CD8-positive, alpha-beta memory T cell (primary cell): Measurements from ENCODE around the gene HDAC6. TPM values are rescaled to one million over a fixed set of nuclear protein-coding genes. Genes with fewer than 3 reads are reported as not detected.
"Not testable (repeated sequence)": the region's sequence is repeated elsewhere in the genome, so short reads cannot be mapped to it uniquely, and the experiment has no call there.

Experiments used
- CTCF ChIA-PET: fragments of 350-600 bp; sonication (Branson Sonifier 250); formaldehyde crosslinking; loops from one replicate; lab custom pipeline; 2021; ENCODE audit warnings: antibody characterized with exemption; lab: Charles Lee
- POLR2A ChIA-PET: fragments of 350-600 bp; sonication (Branson Sonifier 250); formaldehyde crosslinking; loops from one replicate; lab custom pipeline; 2021; ENCODE audit warnings: antibody characterized with exemption; lab: Charles Lee
- DNase-seq, 5 donors: peaks; one replicate each; pipeline versions ENCODE4 v3.0.0 to v3.0.0-alpha.2; 2020 to 2022; ENCODE audit warnings: mixed read lengths in 1 of 5
- H3K27ac ChIP-seq: one replicate; pipeline ENCODE4 v1.7.0; 2013; ENCODE audit warnings: low read depth, mild to moderate bottlenecking, low read length, moderate library complexity
- H3K27me3 ChIP-seq: 2 replicates; pipeline ENCODE4 v1.7.0; 2013; ENCODE audit warnings: low read length, mild to moderate bottlenecking; ENCODE audit not compliant: insufficient read depth, poor library complexity, severe bottlenecking
- H3K36me3 ChIP-seq: 2 replicates; pipeline ENCODE4 v1.7.0; 2013; ENCODE audit warnings: mild to moderate bottlenecking, low read length, moderate library complexity; ENCODE audit not compliant: insufficient read depth
- H3K4me1 ChIP-seq: 2 replicates; pipeline ENCODE4 v1.7.0; 2013; ENCODE audit warnings: mild to moderate bottlenecking, low read length, moderate library complexity; ENCODE audit not compliant: insufficient read depth
- H3K4me3 ChIP-seq: 2 replicates; pipeline ENCODE4 v1.7.0; 2013; ENCODE audit warnings: mild to moderate bottlenecking, low read length
- H3K9me3 ChIP-seq: 2 replicates; pipeline ENCODE4 v1.7.0; 2013; ENCODE audit warnings: mild to moderate bottlenecking, low read length
- H3K27ac Mint-ChIP-seq, 8 donors: one replicate each; pipeline ENCODE4 v1.8.0; 2020 to 2021; ENCODE audit warnings: mixed read lengths in 8 of 8, mild to moderate bottlenecking in 6 of 8, inconsistent platforms in 3 of 8, moderate library complexity in 3 of 8
- H3K27me3 Mint-ChIP-seq, 2 donors: one replicate each; pipeline ENCODE4 v1.8.0; 2020 to 2021; ENCODE audit warnings: mixed read lengths in 2 of 2, mild to moderate bottlenecking in 1 of 2, moderate library complexity in 1 of 2
- H3K36me3 Mint-ChIP-seq, 3 donors: one replicate each; pipeline ENCODE4 v1.8.0; 2020 to 2021; ENCODE audit warnings: mixed read lengths in 3 of 3, inconsistent platforms in 1 of 3, mild to moderate bottlenecking in 1 of 3
- H3K4me1 Mint-ChIP-seq, 3 donors: one replicate each; pipeline ENCODE4 v1.8.0; 2020 to 2021; ENCODE audit warnings: mixed read lengths in 3 of 3, inconsistent platforms in 1 of 3, mild to moderate bottlenecking in 1 of 3
- H3K4me3 Mint-ChIP-seq, 7 donors: one replicate each; pipeline ENCODE4 v1.8.0; 2020 to 2021; ENCODE audit warnings: mixed read lengths in 7 of 7, mild to moderate bottlenecking in 6 of 7, moderate library complexity in 4 of 7, inconsistent platforms in 2 of 7
- H3K9me3 Mint-ChIP-seq, 5 donors: one replicate each; pipeline ENCODE4 v1.8.0; 2020 to 2022; ENCODE audit warnings: mixed read lengths in 5 of 5, mild to moderate bottlenecking in 3 of 5, moderate library complexity in 2 of 5, inconsistent platforms in 1 of 5
- polyA plus RNA-seq: library from polyadenylated mRNA; unstranded; fragments of 300-500 nt; fragmentation: Illumina TruSeq; gene quantifications from one replicate; pipeline ENCODE4 v1.2.3, GENCODE V29; 2021
- total RNA-seq, 2 experiments: library from RNA; stranded (reverse); gene quantifications; one replicate each; pipeline ENCODE4 v1.2.3, GENCODE V29; 2021

Gene HDAC6
- total and polyA plus RNA-seq, 3 experiments from 2014 or later, result 25.7 to 65.0 (median 53.5) TPM

DNA sequence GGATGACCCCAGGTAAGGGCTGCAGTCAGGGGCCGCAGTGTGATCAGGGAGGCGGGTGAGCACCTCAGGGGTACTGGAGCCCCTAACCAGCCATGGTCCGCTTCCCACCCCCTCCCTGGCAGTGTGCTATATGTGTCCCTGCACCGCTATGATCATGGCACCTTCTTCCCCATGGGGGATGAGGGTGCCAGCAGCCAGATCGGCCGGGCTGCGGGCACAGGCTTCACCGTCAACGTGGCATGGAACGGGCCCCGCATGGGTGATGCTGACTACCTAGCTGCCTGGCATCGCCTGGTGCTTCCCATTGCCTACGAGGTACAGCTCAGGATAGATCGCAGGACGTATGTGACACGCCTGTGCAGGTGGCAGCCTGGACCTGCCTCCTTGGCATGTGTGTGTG lies 16.2 kb downstream of the HDAC6 start:
- no peaks in the 10 kb centered on the region for H3K9me3 ChIP-seq
- peaks cover 3 to 51% (median 4%) of the 10 kb centered on the region in 3 donors for H3K36me3 Mint-ChIP-seq
- ChIA-PET POLR2A (no interaction called here), CTCF (interaction anchor here (1.3 kb wide), 1 partner anchor 7 kb away, joined by 4 read pairs; no protein-coding TSS in a partner anchor)
- no peaks in the 10 kb centered on the region for H3K4me1 Mint-ChIP-seq
- no peaks in the 10 kb centered on the region for H3K9me3 Mint-ChIP-seq
- H3K27me3 Mint-ChIP-seq, result peaks cover 0 to 4% of the 10 kb centered on the region in 2 donors
- no peaks in the 10 kb centered on the region for H3K4me1 ChIP-seq
- H3K36me3 ChIP-seq, result no peaks in the 10 kb centered on the region
- H3K27ac Mint-ChIP-seq, result no peak overlapping the region
- H3K27ac ChIP-seq, result no peak overlapping the region
- H3K4me3 ChIP-seq, result no peak overlapping the region
- no peak overlapping the region for H3K4me3 Mint-ChIP-seq
- no peaks in the 10 kb centered on the region for H3K27me3 ChIP-seq
- DNase-seq, result no peak

DNA sequence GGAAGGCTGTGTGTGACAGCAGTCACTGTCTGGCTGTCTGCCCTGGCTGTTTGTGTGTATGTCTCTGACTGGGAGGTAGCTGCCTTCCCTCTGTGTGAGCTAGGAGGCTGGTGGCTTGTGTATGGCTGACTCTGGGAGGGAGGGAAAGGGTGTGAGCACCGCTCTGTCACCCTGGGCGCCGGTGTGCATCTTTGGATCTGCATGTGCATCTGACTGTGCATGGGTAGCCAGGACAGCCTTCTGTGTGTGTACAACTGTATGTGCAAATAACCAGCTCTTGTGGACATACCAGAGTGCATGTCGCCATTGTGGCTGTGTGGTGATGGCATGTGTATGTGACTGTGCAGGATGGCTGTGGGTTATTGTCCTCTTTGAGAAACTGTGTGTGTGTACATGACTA lies 17.0 kb downstream of the HDAC6 start:
- ChIA-PET POLR2A (no interaction called here), CTCF (no interaction called here)
- Mint-ChIP-seq H3K36me3 (peaks cover 2 to 50% (median 4%) of the 10 kb centered on the region in 3 donors), H3K27ac (peak overlapping the region in 1 of 8 donors; percentile 21), H3K9me3 (no peaks in the 10 kb centered on the region), H3K4me1 (no peaks in the 10 kb centered on the region), H3K4me3 (no peak overlapping the region), H3K27me3 (peaks cover 0 to 6% of the 10 kb centered on the region in 2 donors)
- Histone ChIP-seq H3K27ac (no peak overlapping the region), H3K27me3 (no peaks in the 10 kb centered on the region), H3K4me1 (no peaks in the 10 kb centered on the region), H3K9me3 (no peaks in the 10 kb centered on the region), H3K36me3 (no peaks in the 10 kb centered on the region), H3K4me3 (no peak overlapping the region)
- no peak for DNase-seq

DNA sequence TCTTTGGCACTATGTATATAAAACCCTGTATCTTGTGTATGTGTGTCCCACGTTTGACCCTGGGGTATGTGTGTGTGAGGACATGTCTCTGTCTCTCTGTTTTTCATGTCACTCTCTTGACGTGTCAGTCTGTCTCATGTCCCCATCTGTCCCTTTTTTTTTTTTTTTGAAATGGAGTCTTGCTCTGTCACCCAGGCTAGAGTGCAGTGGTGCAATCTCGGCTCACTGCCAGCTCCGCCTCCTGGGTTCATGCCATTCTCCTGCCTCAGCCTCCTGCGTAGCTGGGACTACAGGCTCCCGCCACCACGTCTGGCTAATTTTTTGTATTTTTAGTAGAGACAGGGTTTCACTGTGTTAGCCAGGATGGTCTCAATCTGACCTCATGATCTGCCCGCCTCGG lies 17.5 kb downstream of the HDAC6 start:
- CTCF ChIA-PET, H3K36me3 ChIP-seq, H3K4me3 Mint-ChIP-seq, H3K27ac Mint-ChIP-seq, H3K27me3 Mint-ChIP-seq, POLR2A ChIA-PET, H3K9me3 Mint-ChIP-seq, H3K9me3 ChIP-seq, H3K4me1 ChIP-seq, H3K4me3 ChIP-seq, H3K4me1 Mint-ChIP-seq, DNase-seq, H3K27ac ChIP-seq, H3K27me3 ChIP-seq: not testable (repeated sequence)
- peaks cover under 1 to 47% (median 4%) of the 10 kb centered on the region in 3 donors for H3K36me3 Mint-ChIP-seq

DNA sequence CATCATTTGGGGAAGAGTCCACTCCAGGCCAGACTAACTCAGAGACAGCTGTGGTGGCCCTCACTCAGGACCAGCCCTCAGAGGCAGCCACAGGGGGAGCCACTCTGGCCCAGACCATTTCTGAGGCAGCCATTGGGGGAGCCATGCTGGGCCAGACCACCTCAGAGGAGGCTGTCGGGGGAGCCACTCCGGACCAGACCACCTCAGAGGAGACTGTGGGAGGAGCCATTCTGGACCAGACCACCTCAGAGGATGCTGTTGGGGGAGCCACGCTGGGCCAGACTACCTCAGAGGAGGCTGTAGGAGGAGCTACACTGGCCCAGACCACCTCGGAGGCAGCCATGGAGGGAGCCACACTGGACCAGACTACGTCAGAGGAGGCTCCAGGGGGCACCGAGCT lies 21.2 kb downstream of the HDAC6 start:
- Histone ChIP-seq H3K36me3 (no peaks in the 10 kb centered on the region), H3K27me3 (no peaks in the 10 kb centered on the region), H3K4me3 (no peak overlapping the region), H3K4me1 (no peaks in the 10 kb centered on the region), H3K9me3 (no peaks in the 10 kb centered on the region), H3K27ac (no peak overlapping the region)
- ChIA-PET POLR2A (no interaction called here), CTCF (no interaction called here)
- Mint-ChIP-seq H3K4me3 (no peak overlapping the region), H3K4me1 (peaks cover 0 to 6% (median 6%) of the 10 kb centered on the region in 3 donors), H3K36me3 (peaks cover 3 to 35% (median 8%) of the 10 kb centered on the region in 3 donors), H3K9me3 (no peaks in the 10 kb centered on the region), H3K27ac (no peak overlapping the region), H3K27me3 (peaks cover 10 to 20% of the 10 kb centered on the region in 2 donors)
- DNase-seq, result no peak

DNA sequence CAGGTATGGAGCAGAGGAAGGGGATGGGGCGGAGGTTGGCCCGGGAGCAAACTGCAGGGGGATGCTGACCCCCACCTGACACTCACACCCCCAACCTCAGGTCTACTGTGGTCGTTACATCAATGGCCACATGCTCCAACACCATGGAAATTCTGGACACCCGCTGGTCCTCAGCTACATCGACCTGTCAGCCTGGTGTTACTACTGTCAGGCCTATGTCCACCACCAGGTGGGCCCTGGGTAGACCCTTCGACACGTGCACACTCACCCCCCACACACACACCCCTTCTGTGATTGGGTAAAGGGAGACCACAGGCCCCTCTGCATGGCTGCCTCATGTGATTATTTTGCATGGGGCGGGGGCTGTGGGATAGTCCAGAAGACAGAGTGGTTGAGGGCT lies 22.2 kb downstream of the HDAC6 start:
- Histone ChIP-seq H3K9me3 (no peaks in the 10 kb centered on the region), H3K4me1 (no peaks in the 10 kb centered on the region), H3K27me3 (no peaks in the 10 kb centered on the region), H3K4me3 (no peak overlapping the region), H3K27ac (no peak overlapping the region), H3K36me3 (no peaks in the 10 kb centered on the region)
- Mint-ChIP-seq H3K27ac (peak overlapping the region in 1 of 8 donors; percentile 41), H3K36me3 (peaks cover 3 to 25% (median 8%) of the 10 kb centered on the region in 3 donors), H3K4me3 (no peak overlapping the region), H3K4me1 (peaks cover 0 to 6% (median 6%) of the 10 kb centered on the region in 3 donors), H3K9me3 (no peaks in the 10 kb centered on the region), H3K27me3 (peaks cover 17 to 23% of the 10 kb centered on the region in 2 donors)
- ChIA-PET CTCF (no interaction called here), POLR2A (no interaction called here)
- DNase-seq, result no peak

DNA sequence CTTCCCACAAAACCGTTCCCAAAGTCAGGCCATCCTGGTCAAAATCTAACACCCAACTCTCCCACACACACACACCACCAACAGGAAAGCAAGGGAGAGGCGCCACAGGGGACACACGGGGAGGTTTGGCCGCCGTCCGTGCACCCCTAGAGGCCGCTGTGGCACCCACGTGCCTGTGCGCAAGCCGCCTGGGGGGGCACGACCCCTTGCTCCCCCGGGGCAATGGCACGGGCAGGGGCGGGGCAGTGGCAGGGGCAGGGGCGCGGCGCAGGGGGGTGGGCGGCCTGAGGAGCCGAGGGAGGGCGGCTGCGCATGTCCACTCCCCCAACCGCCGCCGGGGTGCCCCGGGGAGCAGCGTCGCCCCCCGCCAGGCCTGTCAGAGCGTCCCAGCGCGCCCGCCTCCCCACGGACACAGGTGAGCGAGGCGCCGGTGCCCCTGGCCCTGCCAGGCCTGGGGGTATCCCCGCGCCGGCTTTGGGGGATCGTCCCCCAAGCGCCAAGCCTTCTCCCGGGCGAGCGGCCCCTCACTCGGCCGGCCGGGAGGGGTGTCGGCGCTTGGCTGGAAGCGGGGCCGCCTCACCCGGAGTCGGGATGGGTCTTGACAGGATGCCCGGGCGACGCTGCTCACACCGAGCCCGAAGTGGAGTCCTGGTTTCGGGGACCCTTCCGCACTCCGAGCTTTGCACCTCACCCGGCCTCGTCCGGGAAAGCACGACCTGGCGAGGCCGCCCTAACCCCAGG lies 24.4 kb downstream of the HDAC6 start, which contains the start of gene ERAS:
Gene ERAS (plus strand): TSS at position 379 of the 741 bp plus-strand sequence. CDS start 2,611 bp downstream, outside the sequence.
- Histone ChIP-seq H3K4me3 (no peak within 1 kb of the TSS), H3K4me1 (no peaks in the 10 kb centered on the region), H3K36me3 (no peaks in the 10 kb centered on the region), H3K9me3 (no peaks in the 10 kb centered on the region), H3K27ac (no peak within 1 kb of the TSS), H3K27me3 (no peaks in the 10 kb centered on the region)
- Mint-ChIP-seq H3K27me3 (peaks cover 27 to 33% of the 10 kb centered on the region in 2 donors), H3K9me3 (no peaks in the 10 kb centered on the region), H3K4me1 (peaks cover 0 to 6% (median 6%) of the 10 kb centered on the region in 3 donors), H3K4me3 (peak within 1 kb of the TSS in 6 of 7 donors; percentile 3 to 64 (median 30)), H3K27ac (peak within 1 kb of the TSS in 3 of 8 donors; percentile 15 to 96 (median 34)), H3K36me3 (peaks cover 3 to 16% (median 8%) of the 10 kb centered on the region in 3 donors)
- ChIA-PET POLR2A (no interaction called here), CTCF (interaction anchor here (1.0 kb wide), 1 partner anchor 9 kb away, joined by 4 read pairs; no protein-coding TSS in a partner anchor)
- peak in 1 of 5 donors; percentile 50 for DNase-seq

DNA sequence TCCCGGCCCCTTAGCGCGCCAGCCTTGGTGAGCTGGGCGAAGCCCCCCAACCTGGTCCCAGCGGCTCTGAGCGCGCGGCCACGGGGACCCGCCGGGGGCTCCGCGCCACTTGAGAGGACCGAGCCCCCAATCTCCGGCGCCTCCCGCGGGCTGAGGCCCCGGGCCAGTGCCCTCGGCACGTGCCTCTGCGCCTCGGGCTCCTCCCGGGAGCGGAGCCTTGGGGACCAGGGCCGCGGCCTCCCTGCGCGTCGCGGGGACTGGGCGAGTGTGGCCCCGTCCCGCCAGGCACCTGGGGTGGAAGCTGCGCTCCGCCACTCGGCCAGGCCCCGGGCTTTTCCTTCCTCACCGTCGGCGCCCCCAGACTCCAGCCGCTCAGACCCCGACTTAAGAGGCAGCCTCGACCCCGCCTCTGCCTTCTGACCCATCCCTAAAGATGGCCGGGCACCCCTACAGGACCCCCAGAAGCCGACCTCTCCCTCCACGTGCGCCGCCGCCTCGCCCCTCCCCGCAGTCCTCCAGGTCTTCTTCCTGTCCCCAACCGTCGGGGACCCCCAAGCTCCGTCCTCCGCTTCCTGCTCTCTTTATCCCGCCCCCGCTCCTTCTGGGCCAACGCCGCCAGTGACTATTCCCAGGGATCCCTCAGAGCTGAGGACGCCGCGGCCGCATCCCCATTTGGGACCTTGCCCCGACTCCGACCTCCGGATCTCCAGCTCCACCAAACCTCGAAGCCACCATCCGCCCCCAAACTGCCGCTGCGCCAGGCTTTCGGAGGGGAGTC lies 25.2 kb downstream of the HDAC6 start:
- no peak overlapping the region for H3K4me3 ChIP-seq
- DNase-seq, result no peak
- CTCF ChIA-PET, result no interaction called here
- H3K4me1 ChIP-seq, result no peaks in the 10 kb centered on the region
- POLR2A ChIA-PET, result no interaction called here
- Mint-ChIP-seq H3K36me3 (peaks cover 3 to 12% (median 4%) of the 10 kb centered on the region in 3 donors), H3K27me3 (peaks cover 27 to 33% of the 10 kb centered on the region in 2 donors), H3K4me3 (peak overlapping the region in 4 of 7 donors; percentile 23 to 66 (median 62)), H3K4me1 (peaks cover 0 to 6% (median 6%) of the 10 kb centered on the region in 3 donors), H3K27ac (peak overlapping the region in 2 of 8 donors; percentile 24 to 34), H3K9me3 (no peaks in the 10 kb centered on the region)
- H3K27ac ChIP-seq, result no peak overlapping the region
- no peaks in the 10 kb centered on the region for H3K27me3 ChIP-seq
- no peaks in the 10 kb centered on the region for H3K9me3 ChIP-seq
- H3K36me3 ChIP-seq, result no peaks in the 10 kb centered on the region

DNA sequence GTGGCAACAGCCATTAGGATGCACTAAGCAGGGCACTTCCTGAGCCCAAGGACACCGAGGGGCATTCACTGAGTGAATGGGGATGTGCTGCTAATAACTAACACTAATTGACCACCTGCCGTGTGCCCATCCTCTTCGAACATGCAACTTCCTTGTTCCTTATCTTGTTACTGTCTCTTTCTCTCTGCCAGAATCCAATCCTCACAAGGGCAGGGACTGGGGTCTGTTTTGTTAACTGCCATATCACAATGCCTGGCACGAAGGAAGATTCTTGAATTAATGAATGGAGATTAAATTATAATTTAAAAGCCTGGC lies 25.7 kb downstream of the HDAC6 start:
- Mint-ChIP-seq H3K27me3 (peaks cover 29 to 36% of the 10 kb centered on the region in 2 donors), H3K36me3 (peaks cover 3 to 7% (median 4%) of the 10 kb centered on the region in 3 donors), H3K27ac (peak overlapping the region in 1 of 8 donors; percentile 24), H3K4me3 (peak overlapping the region in 4 of 7 donors; percentile 23 to 66 (median 62)), H3K4me1 (peaks cover 0 to 6% (median 6%) of the 10 kb centered on the region in 3 donors), H3K9me3 (no peaks in the 10 kb centered on the region)
- CTCF ChIA-PET, result no interaction called here
- POLR2A ChIA-PET, result no interaction called here
- Histone ChIP-seq H3K4me3 (no peak overlapping the region), H3K27ac (no peak overlapping the region), H3K9me3 (no peaks in the 10 kb centered on the region), H3K27me3 (no peaks in the 10 kb centered on the region), H3K36me3 (no peaks in the 10 kb centered on the region), H3K4me1 (no peaks in the 10 kb centered on the region)
- no peak for DNase-seq
